HS-5 (cell line): ENCODE results near the gene KCNK4.

ENCODE experiments used
- DNase-seq: peaks from one replicate; pipeline ENCODE4 v3.0.0-alpha.2; 2012; ENCODE audit warnings: low read depth

The KCNK4 gene

GRCh38 chr11:64253481-64253880 lies 37.6 kb upstream of the KCNK4 start:
- DNase-seq: no peak

GRCh38 chr11:64254326-64254725 lies 36.8 kb upstream of the KCNK4 start:
- DNase-seq: no peak

GRCh38 chr11:64255135-64256128 lies 35.7 kb upstream of the KCNK4 start:
- DNase-seq: no peak

DNA sequence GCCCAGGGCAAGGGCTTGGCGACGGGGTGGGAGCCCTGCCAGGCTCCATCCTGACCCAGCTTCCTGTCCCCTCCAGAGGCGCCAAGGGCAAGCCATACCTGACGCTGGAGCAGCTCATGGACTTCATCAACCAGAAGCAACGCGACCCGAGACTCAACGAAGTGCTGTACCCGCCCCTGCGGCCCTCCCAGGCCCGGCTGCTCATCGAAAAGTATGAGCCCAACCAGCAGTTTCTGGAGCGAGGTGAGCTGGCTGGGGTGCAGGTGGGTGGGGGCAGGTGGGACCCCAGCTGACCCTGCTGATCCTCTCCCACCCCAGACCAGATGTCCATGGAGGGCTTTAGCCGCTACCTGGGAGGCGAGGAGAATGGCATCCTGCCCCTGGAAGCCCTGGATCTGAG lies 34.8 kb upstream of the KCNK4 start:
- DNase-seq: no peak

GRCh38 chr11:64258356-64258755 lies 32.7 kb upstream of the KCNK4 start:
- DNase-seq: no peak

DNA sequence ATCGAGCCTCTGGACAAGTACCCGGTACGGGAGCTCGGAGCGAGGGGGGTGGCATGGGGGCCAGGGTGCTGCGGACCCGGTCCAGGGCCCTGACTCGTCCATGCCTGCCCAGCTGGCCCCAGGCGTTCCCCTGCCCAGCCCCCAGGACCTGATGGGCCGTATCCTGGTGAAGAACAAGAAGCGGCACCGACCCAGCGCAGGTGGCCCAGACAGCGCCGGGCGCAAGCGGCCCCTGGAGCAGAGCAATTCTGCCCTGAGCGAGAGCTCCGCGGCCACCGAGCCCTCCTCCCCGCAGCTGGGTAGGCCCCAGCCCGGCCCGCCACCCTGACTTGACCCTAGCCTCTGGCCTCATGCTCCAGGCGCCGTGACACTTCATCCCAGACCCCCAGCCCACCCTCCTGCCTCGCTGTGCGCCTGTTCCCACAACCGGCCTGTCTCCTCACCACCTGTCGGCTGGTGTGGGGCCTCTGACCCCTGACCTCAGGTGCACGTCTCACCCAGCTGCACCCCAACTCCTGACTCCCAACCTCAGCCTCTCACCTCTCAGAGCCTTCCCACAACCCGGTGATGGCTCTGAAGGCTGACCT lies 32.1 kb upstream of the KCNK4 start:
- DNase-seq: no peak

- DNase-seq: no peak
Observed at GRCh38 chr11:64259533-64260067, 31.5 kb upstream of the KCNK4 start.

GRCh38 chr11:64260147-64260708 lies 30.9 kb upstream of the KCNK4 start:
- no peak for DNase-seq

GRCh38 chr11:64261556-64262080 lies 29.5 kb upstream of the KCNK4 start:
- no peak for DNase-seq

- DNase-seq: no peak
Observed at GRCh38 chr11:64262271-64263002, 28.7 kb upstream of the KCNK4 start.

DNA sequence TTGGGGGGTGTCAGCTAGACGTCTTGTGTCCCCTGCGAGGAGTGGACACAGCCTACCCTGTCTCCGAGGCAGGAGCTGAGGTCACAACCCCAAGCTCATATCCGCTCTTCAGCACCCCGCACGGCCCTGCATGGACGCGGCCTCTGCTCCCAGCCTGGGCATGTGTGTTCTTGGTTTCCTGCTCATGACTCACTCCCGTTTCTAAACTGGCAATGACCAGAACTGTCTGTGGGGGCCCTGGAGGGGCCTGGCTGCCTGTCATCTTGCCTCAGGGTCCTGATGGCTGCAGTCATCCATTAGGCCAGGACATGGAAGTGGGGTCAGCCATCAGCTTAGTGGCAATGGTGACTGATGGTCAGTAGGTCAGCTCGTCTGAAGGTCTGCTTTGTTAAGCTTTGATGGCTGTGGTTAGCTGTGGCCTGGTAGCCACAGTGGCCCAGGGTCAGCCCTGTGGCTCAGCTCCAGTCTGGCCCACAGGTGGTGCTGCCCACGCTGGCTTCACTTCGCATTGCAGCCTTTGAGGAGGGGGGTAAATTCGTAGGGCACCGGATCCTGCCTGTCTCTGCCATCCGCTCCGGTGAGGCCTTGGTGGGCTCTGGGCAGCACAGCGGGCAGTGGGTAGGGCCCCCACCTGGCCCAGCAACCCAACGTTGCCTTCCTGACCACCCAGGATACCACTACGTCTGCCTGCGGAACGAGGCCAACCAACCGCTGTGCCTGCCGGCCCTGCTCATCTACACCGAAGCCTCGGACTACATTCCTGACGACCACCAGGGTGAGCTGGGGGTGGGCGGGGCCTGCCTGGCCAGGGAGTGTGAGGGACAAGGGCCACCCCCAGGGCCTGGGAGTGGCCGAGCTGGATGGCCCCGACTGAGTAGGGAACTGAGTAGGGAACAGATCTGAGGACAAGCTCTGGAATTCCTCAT lies 27.8 kb upstream of the KCNK4 start:
- no peak for DNase-seq

DNA sequence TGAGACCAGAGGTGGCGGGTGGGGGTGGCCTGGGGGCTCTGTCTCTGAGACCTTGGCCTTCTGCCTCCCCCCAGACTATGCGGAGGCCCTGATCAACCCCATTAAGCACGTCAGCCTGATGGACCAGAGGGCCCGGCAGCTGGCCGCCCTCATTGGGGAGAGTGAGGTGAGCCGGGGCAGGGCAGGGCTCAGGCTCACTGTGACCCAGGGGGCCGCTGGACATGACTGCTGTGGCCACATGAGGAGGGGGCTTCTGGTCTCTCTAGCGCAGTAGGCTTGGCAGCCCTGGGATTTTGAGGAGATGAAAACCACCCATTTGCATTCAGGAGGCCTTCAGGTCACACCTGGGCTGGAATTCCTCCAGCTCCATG lies 27.2 kb upstream of the KCNK4 start:
- no peak for DNase-seq

DNA sequence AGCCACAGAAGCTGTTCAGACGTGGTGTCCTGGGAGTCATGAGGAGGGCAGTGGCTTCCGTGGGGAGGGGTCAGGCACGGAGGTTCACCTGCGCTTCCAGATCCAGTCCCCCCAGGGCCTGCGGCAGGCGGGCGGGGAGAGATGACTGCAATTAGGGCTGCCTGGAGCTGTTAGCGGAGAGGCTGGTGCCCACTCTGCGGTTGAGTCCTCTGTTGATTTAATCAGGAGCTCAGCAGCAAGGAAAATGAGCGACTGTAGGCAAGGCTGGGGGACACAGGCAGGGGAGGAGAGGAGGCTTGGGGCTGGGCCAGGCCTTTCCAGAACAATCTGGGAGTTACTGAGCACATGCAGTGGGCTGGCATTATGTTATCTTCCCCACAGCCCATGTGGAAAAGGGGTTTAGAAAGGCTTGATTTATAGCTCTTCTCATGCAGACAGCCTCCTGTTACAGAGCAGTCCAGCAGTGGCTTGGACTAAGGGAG lies 26.7 kb upstream of the KCNK4 start:
- no peak for DNase-seq

- no peak for DNase-seq
Observed at GRCh38 chr11:64265176-64266160, 25.6 kb upstream of the KCNK4 start.

- no peak for DNase-seq
Observed at GRCh38 chr11:64266339-64266738, 24.8 kb upstream of the KCNK4 start.

GRCh38 chr11:64267207-64267945 lies 23.7 kb upstream of the KCNK4 start:
- DNase-seq: no peak

- no peak for DNase-seq
Observed at GRCh38 chr11:64268025-64268892, 22.8 kb upstream of the KCNK4 start.
